ENCODE measurements around the gene GART.

GART gene

GRCh38 chr21:33552999-33553598, 11.2 kb upstream of the GART start:
- no peak for DNase-seq

GRCh38 chr21:33552093-33552998, 10.4 kb upstream of the GART start:
- no peak for DNase-seq

GRCh38 chr21:33551664-33552063, 9.7 kb upstream of the GART start:
- no peak for DNase-seq

- DNase-seq: no peak
Observed at GRCh38 chr21:33550772-33551660, 9.1 kb upstream of the GART start.

GRCh38 chr21:33549848-33550771, 8.2 kb upstream of the GART start:
- no peak for DNase-seq

- peak; percentile 55 for DNase-seq
Observed at GRCh38 chr21:33546086-33546485, 4.2 kb upstream of the GART start.

GRCh38 chr21:33544451-33545195, 2.7 kb upstream of the GART start:
- no peak for DNase-seq

GRCh38 chr21:33543505-33544129, 1.7 kb upstream of the GART start:
- no peak for DNase-seq

- DNase-seq: peak; percentile 98
Observed at GRCh38 chr21:33542640-33543504, 955 bp upstream of the GART start, which contains the start of gene SON. TSS of gene SON (plus strand) at chr21:33543038. CDS start at chr21:33543093, 55 bp downstream.

- no peak for DNase-seq
Observed at GRCh38 chr21:33541105-33541711, 709 bp downstream of the GART start.

- no peak for DNase-seq
Observed at GRCh38 chr21:33540711-33541104, 1.2 kb downstream of the GART start.

- no peak for DNase-seq
Observed at GRCh38 chr21:33539616-33540015, 2.3 kb downstream of the GART start.

- DNase-seq: no peak
Observed at GRCh38 chr21:33537212-33537611, 4.7 kb downstream of the GART start.

GRCh38 chr21:33531007-33531406, 10.9 kb downstream of the GART start:
- no peak for DNase-seq

- no peak for DNase-seq
Observed at GRCh38 chr21:33522953-33523349, 19.0 kb downstream of the GART start.

- no peak for DNase-seq
Observed at GRCh38 chr21:33522297-33522952, 19.5 kb downstream of the GART start.

- DNase-seq: no peak
Observed at GRCh38 chr21:33518899-33519298, 23.0 kb downstream of the GART start.

- DNase-seq: no peak
Observed at GRCh38 chr21:33514229-33514628, 27.7 kb downstream of the GART start.

GRCh38 chr21:33512481-33512880, 29.4 kb downstream of the GART start:
- no peak for DNase-seq
